Pancreas (tissue), 10 donors: ENCODE results near the gene MIB2. TPM values are rescaled to one million over a fixed set of nuclear protein-coding genes. Genes with fewer than 3 reads are reported as not detected.

ENCODE experiments used
- ATAC-seq, 4 donors: fragments of 200-7000 bp; cut with Tn5 transposase; one replicate each; pipeline versions ENCODE4 v1.8.0 to v1.9.1; 2020; ENCODE audit warnings: mild to moderate bottlenecking in 4 of 4, moderate library complexity in 4 of 4
- DNase-seq, 6 donors: peaks; one replicate each; pipeline ENCODE4 v3.0.0-alpha.2; 2020
- FAIRE-seq: peaks from 2 replicates; lab custom pipeline; 2012; peaks lifted over from hg19 to GRCh38; lab: Jason Lieb, UNC
- H3K27ac ChIP-seq, 4 donors: fragments of 200-600 bp; sonication (generic); 1 replicate in 3 of 4; 2 replicates in 1 of 4; pipeline versions ENCODE4 v1.5.0 to v1.8.0; 2020
- H3K27me3 ChIP-seq, 4 donors: fragments of 200-600 bp; one replicate each; pipeline ENCODE4 v1.8.0; 2021
- H3K36me3 ChIP-seq, 3 donors: fragments of 200-600 bp; sonication (generic) in 1 of 3; one replicate each; pipeline versions ENCODE4 v1.5.0 to v1.8.0; 2020 to 2021
- H3K4me1 ChIP-seq, 3 donors: fragments of 200-600 bp; one replicate each; pipeline ENCODE4 v1.8.0; 2021
- H3K4me3 ChIP-seq, 4 donors: fragments of 200-600 bp; sonication (generic) in 2 of 4; one replicate each; pipeline versions ENCODE4 v1.5.0 to v1.8.0; 2020 to 2021
- H3K9me3 ChIP-seq, 4 donors: fragments of 200-600 bp; one replicate each; pipeline ENCODE4 v1.8.0; 2021
- WGBS, 2 donors: extraction: QIAGEN DNeasy Blood & Tissue Kit; methylation state at CpG; one replicate each; pipeline ENCODE4 v1.1.7; 2013; 5-methylcytosine and 5-hydroxymethylcytosine counted together
- intact Hi-C, 3 donors: fragments of 100-400 bp; cut with DNase I; formaldehyde crosslinking; loops; one replicate each; pipeline versions ENCODE4 v1.11.1 to v1.14.2; 2022
- polyA plus RNA-seq, 2 donors: library from polyadenylated mRNA; stranded (reverse); fragments of 200-250 nt; gene quantifications; one replicate each; pipeline ENCODE4 v1.2.3, GENCODE V29; 2013
- total RNA-seq, 6 donors: library from RNA; stranded (reverse); fragmentation: NEBNext Ultra II Directional in 4 of 6; extraction: Animal tissue kit (Norgen Biotek cat#: 25700) in 4 of 6; gene quantifications; one replicate each; pipeline versions ENCODE4 v1.2.1 to v1.2.4, GENCODE V29; 2021 to 2023
- TF ChIP-seq, protein P1 (sequence below), 4 donors: fragments of 200-600 bp; sonication (generic) in 3 of 4; IDR thresholded peaks; one replicate each; pipeline versions ENCODE4 v1.5.0 to v1.8.0; 2021; ENCODE audit warnings: antibody characterized with exemption in 4 of 4
- donor health status: healthy with polysubstance abuse.
- donor health status: DM: no; HTN: no; CAD: no; lungs with moderate emphysema.
- donor health status: DM: no; HTN: no; CAD: no.
- donor health status: control.
- donor health status: control.
- donor health status: Bipolar disorder and iron deficiency.
- donor health status: DM: yes; HTN: yes; CAD: no.
- donor health status: DM: no; HTN: no; CAD: no.
- donor health status: DM: no; HTN: no; CAD: no.
- donor health status: DM: yes; HTN: yes; CAD: no.

The MIB2 gene
- total and polyA plus RNA-seq, 8 donors: 27.4 to 253 (median 37.2) TPM

DNA sequence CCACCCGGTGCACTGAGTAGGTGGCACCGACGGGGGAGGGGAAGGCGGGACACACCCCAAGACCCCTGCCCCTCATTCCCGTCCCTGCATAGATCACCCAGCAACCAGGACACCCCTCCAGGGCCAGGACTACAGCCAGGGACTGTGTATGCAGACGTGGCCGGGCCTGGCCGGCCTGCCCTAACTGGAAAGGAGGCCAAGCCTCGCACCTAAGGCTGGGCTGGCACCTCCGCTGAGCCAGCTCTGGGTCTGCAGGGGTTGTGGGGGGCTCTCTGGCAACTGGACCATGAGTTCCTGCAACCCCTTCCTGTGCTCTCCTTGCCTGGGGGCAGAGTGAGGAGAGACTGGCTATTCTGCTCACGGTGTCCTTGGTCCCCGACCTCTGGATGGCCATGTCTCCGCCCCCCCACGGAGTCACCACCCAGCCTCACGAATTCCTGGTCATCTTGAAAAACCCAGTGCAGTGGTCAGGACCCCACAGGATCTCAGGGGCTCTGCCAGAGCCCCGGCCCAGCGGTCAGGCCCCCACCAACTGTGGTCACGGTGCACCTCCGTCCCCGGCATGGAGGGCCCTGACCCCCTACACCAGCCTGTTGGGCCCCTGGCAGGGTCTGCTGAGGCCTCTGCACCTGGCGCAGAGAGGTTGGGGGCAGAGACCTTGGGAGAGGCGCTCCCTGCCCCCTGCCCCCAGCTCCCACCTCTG is 14.3 kb upstream of the MIB2 start:
- H3K9me3 ChIP-seq: no peaks in the 10 kb centered on the region
- FAIRE-seq: no peak
- TF ChIP-seq, protein P1, sequence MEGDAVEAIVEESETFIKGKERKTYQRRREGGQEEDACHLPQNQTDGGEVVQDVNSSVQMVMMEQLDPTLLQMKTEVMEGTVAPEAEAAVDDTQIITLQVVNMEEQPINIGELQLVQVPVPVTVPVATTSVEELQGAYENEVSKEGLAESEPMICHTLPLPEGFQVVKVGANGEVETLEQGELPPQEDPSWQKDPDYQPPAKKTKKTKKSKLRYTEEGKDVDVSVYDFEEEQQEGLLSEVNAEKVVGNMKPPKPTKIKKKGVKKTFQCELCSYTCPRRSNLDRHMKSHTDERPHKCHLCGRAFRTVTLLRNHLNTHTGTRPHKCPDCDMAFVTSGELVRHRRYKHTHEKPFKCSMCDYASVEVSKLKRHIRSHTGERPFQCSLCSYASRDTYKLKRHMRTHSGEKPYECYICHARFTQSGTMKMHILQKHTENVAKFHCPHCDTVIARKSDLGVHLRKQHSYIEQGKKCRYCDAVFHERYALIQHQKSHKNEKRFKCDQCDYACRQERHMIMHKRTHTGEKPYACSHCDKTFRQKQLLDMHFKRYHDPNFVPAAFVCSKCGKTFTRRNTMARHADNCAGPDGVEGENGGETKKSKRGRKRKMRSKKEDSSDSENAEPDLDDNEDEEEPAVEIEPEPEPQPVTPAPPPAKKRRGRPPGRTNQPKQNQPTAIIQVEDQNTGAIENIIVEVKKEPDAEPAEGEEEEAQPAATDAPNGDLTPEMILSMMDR (IDR thresholded peaks at IDR 0.05): no peak
- H3K27me3 ChIP-seq: no peaks in the 10 kb centered on the region
- H3K4me1 ChIP-seq: peaks cover 0 to 6% (median 4%) of the 10 kb centered on the region in 3 donors
- H3K36me3 ChIP-seq: no peaks in the 10 kb centered on the region
- H3K4me3 ChIP-seq: peak overlapping the region in 1 of 4 donors; percentile 50
- no peak overlapping the region for H3K27ac ChIP-seq
- no peak for ATAC-seq
- intact Hi-C loops: no loop called here
- WGBS, 2 donors: 76 to 89% methylated on average over 16 to 22 of the region's 22 CpGs
- peak in 1 of 6 donors; percentile 71 for DNase-seq

DNA sequence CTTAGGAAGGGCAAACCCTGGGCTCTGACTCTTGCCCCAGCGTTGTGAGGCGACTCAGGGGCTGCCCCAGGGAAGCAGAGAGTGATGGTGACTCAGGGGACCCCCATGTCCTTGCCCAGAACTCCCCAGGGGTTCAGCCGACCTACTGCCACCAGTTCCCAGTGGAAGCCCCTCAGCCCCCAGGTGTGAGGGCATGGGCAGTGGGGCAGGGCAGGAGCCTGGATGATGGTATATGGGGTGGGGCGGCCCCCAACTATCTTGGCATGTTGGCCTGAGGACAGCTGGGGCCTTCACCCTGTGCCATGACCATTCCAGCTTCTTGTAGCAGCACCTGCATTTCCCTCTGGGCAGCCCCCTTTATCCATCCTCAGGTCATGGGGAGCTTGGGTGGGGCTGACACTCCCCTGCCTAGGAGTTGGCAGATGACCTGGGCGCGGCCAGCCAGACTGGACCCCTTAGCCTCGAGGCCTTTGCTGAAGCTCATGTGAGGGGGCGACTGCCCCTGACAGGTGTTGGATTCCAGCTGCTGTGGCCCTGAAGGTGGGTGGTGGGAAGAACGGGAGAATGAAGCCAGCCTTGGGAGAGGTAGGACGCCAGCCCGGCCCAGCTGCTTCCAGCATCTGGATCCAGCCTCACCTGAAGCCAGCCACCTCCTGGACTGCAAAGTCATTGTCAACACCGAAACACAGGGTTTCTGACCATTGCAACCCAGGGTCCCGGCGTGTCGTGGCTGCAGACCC is 13.6 kb upstream of the MIB2 start:
- TF ChIP-seq, protein P1 (IDR thresholded peaks at IDR 0.05): no peak
- peaks cover 0 to 6% (median 4%) of the 10 kb centered on the region in 3 donors for H3K4me1 ChIP-seq
- H3K27me3 ChIP-seq: no peaks in the 10 kb centered on the region
- ATAC-seq (no peak), DNase-seq (no peak), FAIRE-seq (no peak)
- H3K36me3 ChIP-seq: no peaks in the 10 kb centered on the region
- WGBS, 2 donors: 83 to 86% methylated on average over 15 of the region's 15 CpGs
- H3K9me3 ChIP-seq: no peaks in the 10 kb centered on the region
- no peak overlapping the region for H3K27ac ChIP-seq
- H3K4me3 ChIP-seq: no peak overlapping the region
- intact Hi-C loops: no loop called here

DNA sequence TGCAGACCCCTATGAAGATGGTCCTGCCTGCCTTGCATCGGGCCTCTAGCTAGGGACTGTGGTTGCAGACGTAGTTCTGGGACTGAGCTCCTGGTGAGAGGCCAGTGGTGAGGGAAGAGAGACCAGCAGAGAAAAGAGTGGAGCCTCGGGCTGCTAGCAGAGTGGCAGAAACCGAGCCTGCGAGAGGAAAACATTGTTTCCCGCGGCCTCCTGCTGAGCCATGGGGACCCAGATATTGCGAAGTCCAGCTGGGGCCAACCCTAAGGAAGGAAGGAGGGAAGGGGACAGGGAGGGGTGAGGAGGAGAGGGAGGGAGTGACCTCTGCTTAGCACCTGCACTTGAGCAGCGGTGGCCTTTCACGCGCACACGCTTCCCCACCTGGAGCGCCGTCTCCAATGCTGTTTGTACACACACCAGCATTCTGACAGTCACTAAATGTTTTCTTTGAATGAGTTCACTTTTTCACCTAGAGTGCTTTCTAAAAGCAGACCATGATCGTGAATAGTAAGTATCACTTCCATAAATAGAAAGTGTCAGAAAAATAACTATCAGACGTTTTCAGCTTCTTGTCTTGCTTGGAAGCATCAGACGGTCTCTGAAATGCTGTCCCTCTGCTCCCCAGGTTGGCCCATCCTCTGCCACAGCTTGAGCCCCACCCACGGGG is 12.9 kb upstream of the MIB2 start:
- intact Hi-C loops: no loop called here
- Histone ChIP-seq H3K27me3 (no peaks in the 10 kb centered on the region), H3K36me3 (no peaks in the 10 kb centered on the region), H3K4me1 (peaks cover 0 to 6% (median 3%) of the 10 kb centered on the region in 3 donors), H3K4me3 (no peak overlapping the region), H3K27ac (no peak overlapping the region), H3K9me3 (no peaks in the 10 kb centered on the region)
- FAIRE-seq (no peak), ATAC-seq (no peak), DNase-seq (no peak)
- TF ChIP-seq, protein P1 (IDR thresholded peaks at IDR 0.05): no peak
- 58 to 61% methylated on average over 18 of the region's 18 CpGs for WGBS, 2 donors

DNA sequence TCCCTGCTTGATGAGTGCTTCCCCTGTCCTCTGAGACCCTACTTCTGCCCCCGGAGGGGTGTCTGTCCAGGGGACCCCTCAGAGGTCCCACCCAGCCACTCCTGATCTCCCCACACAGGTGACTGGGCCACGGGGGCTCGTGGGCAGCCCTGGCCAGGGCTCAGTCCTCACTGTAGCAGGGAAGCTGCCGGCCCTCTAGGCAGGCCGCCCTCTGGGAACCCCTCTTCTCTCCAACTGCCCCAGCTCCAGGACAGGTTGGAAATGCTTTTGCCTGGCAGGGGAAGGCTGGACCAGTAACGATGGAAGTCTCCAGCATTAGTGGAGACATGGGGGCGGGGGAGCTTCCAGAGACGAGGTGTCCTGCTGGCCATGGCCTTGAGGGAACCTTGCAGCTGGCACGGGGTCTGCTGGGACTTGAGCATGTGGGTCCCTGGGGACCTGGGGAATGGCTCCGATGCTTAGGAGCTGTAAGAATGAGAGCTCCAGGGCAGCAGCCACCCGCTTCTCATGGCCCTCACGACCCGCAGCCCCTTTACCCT is 12.3 kb upstream of the MIB2 start:
- H3K4me1 ChIP-seq: peaks cover 0 to under 1% (median 0%) of the 10 kb centered on the region in 3 donors
- FAIRE-seq (no peak), ATAC-seq (no peak), DNase-seq (no peak)
- no peaks in the 10 kb centered on the region for H3K27me3 ChIP-seq
- TF ChIP-seq, protein P1 (IDR thresholded peaks at IDR 0.05): no peak
- WGBS, 2 donors: 47 to 58% methylated on average over 13 of the region's 13 CpGs
- H3K36me3 ChIP-seq: no peaks in the 10 kb centered on the region
- intact Hi-C loops: no loop called here
- H3K9me3 ChIP-seq: no peaks in the 10 kb centered on the region
- H3K27ac ChIP-seq: no peak overlapping the region
- H3K4me3 ChIP-seq: no peak overlapping the region
